Prostate gland (tissue), 2 donors: ENCODE results near the gene APLP2.

ENCODE experiments used
- CTCF ChIP-seq, 4 experiments: fragments of 200-600 bp in 2 of 4; fragments of 450-650 bp in 2 of 4; sonication (generic) in 2 of 4; IDR thresholded peaks; 1 replicate in 3 of 4; 2 replicates in 1 of 4; pipeline ENCODE4 v1.5.1; 2016 to 2019; ENCODE audit warnings: antibody characterized with exemption in 4 of 4, mild to moderate bottlenecking in 2 of 4, moderate library complexity in 2 of 4
- POLR2AphosphoS5 ChIP-seq: sonication (generic); formaldehyde crosslinking; IDR thresholded peaks from one replicate; pipeline ENCODE4 v1.6.1; 2017; ENCODE audit warnings: antibody characterized with exemption

- no peak for TF ChIP-seq CTCF (IDR thresholded peaks at IDR 0.05)
- TF ChIP-seq POLR2AphosphoS5 = no peak
Observed at GRCh38 chr11:130078080-130078479, 8.4 kb downstream of the APLP2 start.
